ENCODE measurements around the gene FASTK. TPM values are rescaled to one million over a fixed set of nuclear protein-coding genes. Genes with fewer than 3 reads are reported as not detected.

FASTK gene
- total and polyA plus RNA-seq, 2 of the 4 experiments (the other 2 are of a cell fraction): 53.8 to 115 TPM

- H2AK9ac ChIP-seq (replicated peaks; ENCODE audit: low read depth, low read length, poor library complexity): no peak overlapping the region
- no peaks in the 10 kb centered on the region for H3K27me3 ChIP-seq (ENCODE audit: control insufficient read depth, insufficient read depth, low read length)
- H3K36me3 ChIP-seq (ENCODE audit: control insufficient read depth, insufficient read depth, low read length): peaks cover 73% of the 10 kb centered on the region
- H3K9ac ChIP-seq (ENCODE audit: low read depth, low read length): no peak overlapping the region
- no peak overlapping the region for H4K91ac ChIP-seq (ENCODE audit: insufficient read depth, low read depth, low read length)
- WGBS, 2 experiments (ENCODE audit: extremely low coverage in 2 of 2, insufficient read length in 1 of 2): 89% methylated on average over 22 of the region's 30 CpGs; no CpG with 5 or more reads in 1 of the 2 experiments
- DNase-seq (no peak), ATAC-seq (ENCODE audit: low read depth) (no peak)
- no peak overlapping the region for H2BK5ac ChIP-seq (ENCODE audit: low read depth, low read length, poor library complexity, severe bottlenecking)
- no peak overlapping the region for H2BK20ac ChIP-seq (ENCODE audit: low read depth, low read length)
- H3K79me1 ChIP-seq (ENCODE audit: low read depth in 1 of 2, low read length in 2 of 2): peaks cover 14 to 45% of the 10 kb centered on the region in 2 experiments
- dilution Hi-C loops (cut with HindIII; ENCODE audit: low sequenced_read_pairs, unreplicated experiment) (no loop called here), in situ Hi-C loops (cut with MboI; ENCODE audit: low sequenced_read_pairs) (loop anchor here (10.0 to 25.0 kb wide), 2 partner anchors 183 to 334 kb away; no protein-coding TSS in a partner anchor), intact Hi-C loops (cut with micrococcal nuclease) (loop anchor here (5.0 kb wide), 1 partner anchor 181 kb away; no protein-coding TSS in a partner anchor)
- no peak overlapping the region for H3K18ac ChIP-seq (ENCODE audit: low read depth, low read length)
- H3K14ac ChIP-seq (replicated peaks; ENCODE audit: low read depth, low read length): no peak overlapping the region
- no peak overlapping the region for H2BK15ac ChIP-seq (ENCODE audit: low read depth, low read length)
- no peaks in the 10 kb centered on the region for H3K4me1 ChIP-seq (ENCODE audit: control insufficient read depth, insufficient read depth, low read length)
- no peak overlapping the region for H3K27ac ChIP-seq (ENCODE audit: insufficient read depth, low read length)
- no peak overlapping the region for H3K56ac ChIP-seq (ENCODE audit: extremely low read depth, insufficient read depth, low read length)
- no peak overlapping the region for H2BK120ac ChIP-seq (ENCODE audit: low read depth, low read length)
- no peaks in the 10 kb centered on the region for H3K9me3 ChIP-seq (ENCODE audit: control insufficient read depth, insufficient read depth, low read length)
- no peak overlapping the region for H2AK5ac ChIP-seq (ENCODE audit: low read depth, low read length)
- H4K20me1 ChIP-seq (ENCODE audit: insufficient read depth, low read length): peaks cover 38% of the 10 kb centered on the region
- no peaks in the 10 kb centered on the region for H3K9me1 ChIP-seq (ENCODE audit: insufficient read depth, low read length)
- ChIA-PET CTCF (no interaction called here), POLR2A (ENCODE audit: unreplicated experiment) (no interaction called here)
- no peak overlapping the region for H3K4ac ChIP-seq (ENCODE audit: low read depth, low read length)
- no peak overlapping the region for H2AFZ ChIP-seq (replicated peaks; ENCODE audit: low read length, poor library complexity)
- H4K5ac ChIP-seq (ENCODE audit: low read depth, low read length): no peak overlapping the region
- BruUV-seq (replicated peaks): no TSS peak
- H3K4me2 ChIP-seq (ENCODE audit: low read depth, low read length): no peak overlapping the region
- H3K23ac ChIP-seq (ENCODE audit: low read depth, low read length): no peak overlapping the region
- no peak overlapping the region for H3K4me3 ChIP-seq (ENCODE audit: insufficient read depth, low read depth, low read length)
- H4K8ac ChIP-seq (ENCODE audit: low read depth in 2 of 2, low read length in 2 of 2): no peak overlapping the region
- no peak for TF ChIP-seq MAFK (IDR thresholded peaks at IDR 0.05; ENCODE audit: low read depth, low read length)
- TF ChIP-seq POLR2A (IDR thresholded peaks at IDR 0.05; ENCODE audit: low read depth, low read length): no peak
- TF ChIP-seq, protein P1, sequence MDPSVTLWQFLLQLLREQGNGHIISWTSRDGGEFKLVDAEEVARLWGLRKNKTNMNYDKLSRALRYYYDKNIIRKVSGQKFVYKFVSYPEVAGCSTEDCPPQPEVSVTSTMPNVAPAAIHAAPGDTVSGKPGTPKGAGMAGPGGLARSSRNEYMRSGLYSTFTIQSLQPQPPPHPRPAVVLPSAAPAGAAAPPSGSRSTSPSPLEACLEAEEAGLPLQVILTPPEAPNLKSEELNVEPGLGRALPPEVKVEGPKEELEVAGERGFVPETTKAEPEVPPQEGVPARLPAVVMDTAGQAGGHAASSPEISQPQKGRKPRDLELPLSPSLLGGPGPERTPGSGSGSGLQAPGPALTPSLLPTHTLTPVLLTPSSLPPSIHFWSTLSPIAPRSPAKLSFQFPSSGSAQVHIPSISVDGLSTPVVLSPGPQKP (IDR thresholded peaks at IDR 0.05; ENCODE audit: borderline replicate concordance, low read depth, low read length): no peak
- no peak for TF ChIP-seq CTCF (conservative IDR thresholded peaks at IDR 0.05; ENCODE audit: low read depth, low read length)
- no peak for TF ChIP-seq RFX5 (IDR thresholded peaks at IDR 0.05; ENCODE audit: low read depth, low read length)
- no peak for TF ChIP-seq MAZ (IDR thresholded peaks at IDR 0.05; ENCODE audit: borderline replicate concordance, low read depth, low read length)
- TF ChIP-seq RCOR1 (IDR thresholded peaks at IDR 0.05; ENCODE audit: insufficient replicate concordance, low read length): no peak
- TF ChIP-seq SMC3 (IDR thresholded peaks at IDR 0.05; ENCODE audit: low read depth, low read length): no peak
- TF ChIP-seq FOS (IDR thresholded peaks at IDR 0.05; ENCODE audit: low read depth, low read length): no peak
- TF ChIP-seq CEBPB (IDR thresholded peaks at IDR 0.05; ENCODE audit: low read depth, low read length): no peak
- TF ChIP-seq CHD1 (IDR thresholded peaks at IDR 0.05; ENCODE audit: low read depth, low read length): no peak
- no peak for TF ChIP-seq MXI1 (IDR thresholded peaks at IDR 0.05; ENCODE audit: borderline replicate concordance, low read depth, low read length)
- no peak for TF ChIP-seq RAD21 (IDR thresholded peaks at IDR 0.05; ENCODE audit: low read length)
- TF ChIP-seq BHLHE40 (IDR thresholded peaks at IDR 0.05; ENCODE audit: low read depth, low read length): no peak
- TF ChIP-seq, protein P2, sequence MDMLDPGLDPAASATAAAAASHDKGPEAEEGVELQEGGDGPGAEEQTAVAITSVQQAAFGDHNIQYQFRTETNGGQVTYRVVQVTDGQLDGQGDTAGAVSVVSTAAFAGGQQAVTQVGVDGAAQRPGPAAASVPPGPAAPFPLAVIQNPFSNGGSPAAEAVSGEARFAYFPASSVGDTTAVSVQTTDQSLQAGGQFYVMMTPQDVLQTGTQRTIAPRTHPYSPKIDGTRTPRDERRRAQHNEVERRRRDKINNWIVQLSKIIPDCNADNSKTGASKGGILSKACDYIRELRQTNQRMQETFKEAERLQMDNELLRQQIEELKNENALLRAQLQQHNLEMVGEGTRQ (IDR thresholded peaks at IDR 0.05; ENCODE audit: low read depth, low read length): no peak
Measured at GRCh38 chr7:151121380-151122170, 41.0 kb upstream of the FASTK start.
